H9 (cell line): ENCODE measurements around the gene NCOR1. TPM values are rescaled to one million over a fixed set of nuclear protein-coding genes. Genes with fewer than 3 reads are reported as not detected.

ENCODE experiments used
- DNase-seq: peaks from one replicate; pipeline ENCODE4 v3.0.0-alpha.2; 2017
- H2AFZ ChIP-seq: one replicate; pipeline ENCODE4 v1.6.1; 2013; ENCODE audit warnings: mild to moderate bottlenecking, low read length, control low read depth, moderate library complexity
- H2AK5ac ChIP-seq: 2 replicates; pipeline ENCODE4 v1.6.1; 2013; ENCODE audit warnings: low read length, control low read depth, mixed read lengths; ENCODE audit not compliant: insufficient read length
- H2BK120ac ChIP-seq: one replicate; pipeline ENCODE4 v1.6.1; 2013; ENCODE audit warnings: low read depth, mild to moderate bottlenecking, low read length, control low read depth, inconsistent platforms; ENCODE audit not compliant: poor library complexity, severe bottlenecking
- H2BK12ac ChIP-seq: 2 replicates; pipeline ENCODE4 v1.6.1; 2013; ENCODE audit warnings: low read length, control low read depth, mixed read lengths, low read depth; ENCODE audit not compliant: insufficient read length
- H2BK15ac ChIP-seq: 2 replicates; pipeline ENCODE4 v1.6.1; 2013; ENCODE audit warnings: low read depth, low read length, control low read depth
- H2BK20ac ChIP-seq: one replicate; pipeline ENCODE4 v1.6.1; 2013; ENCODE audit warnings: low read depth, mild to moderate bottlenecking, low read length, control low read depth, inconsistent platforms; ENCODE audit not compliant: poor library complexity, severe bottlenecking
- H2BK5ac ChIP-seq: 2 replicates; pipeline ENCODE4 v1.6.1; 2013; ENCODE audit warnings: low read length, control low read depth, mixed read lengths; ENCODE audit not compliant: insufficient read length
- H3K14ac ChIP-seq: 2 replicates; pipeline ENCODE4 v1.6.1; 2013; ENCODE audit warnings: low read length, control low read depth; ENCODE audit not compliant: insufficient read depth
- H3K18ac ChIP-seq: 2 replicates; pipeline ENCODE4 v1.6.1; 2013; ENCODE audit warnings: low read depth, mild to moderate bottlenecking, mixed read lengths, low read length, control low read depth; ENCODE audit not compliant: insufficient read length
- H3K23ac ChIP-seq: 2 replicates; pipeline ENCODE4 v1.6.1; 2013; ENCODE audit warnings: low read length, control low read depth, mixed read lengths, low read depth; ENCODE audit not compliant: insufficient read length
- H3K23me2 ChIP-seq: 2 replicates; pipeline ENCODE4 v1.6.1; 2013; ENCODE audit warnings: low read depth, mild to moderate bottlenecking, mixed read lengths, low read length, control low read depth; ENCODE audit not compliant: insufficient read length, poor library complexity, severe bottlenecking
- H3K27ac ChIP-seq: 2 replicates; pipeline ENCODE4 v1.5.1; 2013; ENCODE audit warnings: low read length, control low read depth, mixed read lengths, low read depth; ENCODE audit not compliant: insufficient read length
- H3K27me3 ChIP-seq: 2 replicates; pipeline ENCODE4 v1.6.1; 2013; ENCODE audit warnings: low read length, control low read depth, inconsistent platforms; ENCODE audit not compliant: insufficient read depth
- H3K4ac ChIP-seq: 2 replicates; pipeline ENCODE4 v1.6.1; 2013; ENCODE audit warnings: low read depth, mild to moderate bottlenecking, control low read depth, inconsistent platforms, low read length, moderate library complexity
- H3K4me1 ChIP-seq: 2 replicates; pipeline ENCODE4 v1.6.1; 2013; ENCODE audit warnings: low read length, control low read depth, inconsistent platforms; ENCODE audit not compliant: insufficient read depth
- H3K4me2 ChIP-seq: 2 replicates; pipeline ENCODE4 v1.6.1; 2013; ENCODE audit warnings: low read length, control low read depth, mixed read lengths; ENCODE audit not compliant: insufficient read length, insufficient read depth
- H3K56ac ChIP-seq: 2 replicates; pipeline ENCODE4 v1.6.1; 2013; ENCODE audit warnings: low read depth, mild to moderate bottlenecking, mixed read lengths, low read length, control low read depth; ENCODE audit not compliant: insufficient read length
- H3K79me1 ChIP-seq: 2 replicates; pipeline ENCODE4 v1.6.1; 2013; ENCODE audit warnings: low read depth, mild to moderate bottlenecking, moderate library complexity, low read length, control low read depth, inconsistent platforms; ENCODE audit not compliant: insufficient read depth, poor library complexity, severe bottlenecking
- H3K79me2 ChIP-seq: 2 replicates; pipeline ENCODE4 v1.6.1; 2013; ENCODE audit warnings: low read length, control low read depth, inconsistent platforms; ENCODE audit not compliant: insufficient read depth
- H3K9ac ChIP-seq: 2 replicates; pipeline ENCODE4 v1.6.1; 2013; ENCODE audit warnings: low read length, control low read depth, mixed read lengths; ENCODE audit not compliant: insufficient read length; ENCODE audit errors: extremely low read depth
- H3K9me3 ChIP-seq: one replicate; pipeline ENCODE4 v1.6.1; 2013; ENCODE audit warnings: low read depth, low read length, inconsistent platforms; ENCODE audit not compliant: control insufficient read depth
- H3T11ph ChIP-seq: one replicate; pipeline ENCODE4 v1.6.1; 2013; ENCODE audit warnings: mild to moderate bottlenecking, low read length, control low read depth, inconsistent platforms
- H4K20me1 ChIP-seq: one replicate; pipeline ENCODE4 v1.6.1; 2013; ENCODE audit not compliant: control insufficient read depth, insufficient read length, insufficient read depth
- H4K5ac ChIP-seq: 2 replicates; pipeline ENCODE4 v1.6.1; 2013; ENCODE audit warnings: low read depth, mild to moderate bottlenecking, mixed read lengths, low read length, control low read depth; ENCODE audit not compliant: insufficient read length
- H4K8ac ChIP-seq: replicated peaks from 2 replicates; pipeline ENCODE4 v1.6.1; 2013; ENCODE audit warnings: low read length, control low read depth, mixed read lengths, low read depth; ENCODE audit not compliant: insufficient read length
- H4K91ac ChIP-seq: 2 replicates; pipeline ENCODE4 v1.6.1; 2013; ENCODE audit warnings: low read depth, mild to moderate bottlenecking, moderate library complexity, mixed read lengths, low read length, control low read depth; ENCODE audit not compliant: insufficient read length
- H3K27ac Mint-ChIP-seq, 3 experiments: 2 replicates in 2 of 3; 3 replicates in 1 of 3; pipeline ENCODE4 v1.8.0; 2020 to 2021; ENCODE audit warnings: mixed read lengths in 3 of 3, mild to moderate bottlenecking in 1 of 3, moderate library complexity in 1 of 3
- H3K27me3 Mint-ChIP-seq: 2 replicates; pipeline ENCODE4 v1.8.0; 2021; ENCODE audit warnings: low read depth, mild to moderate bottlenecking, moderate library complexity, mixed read lengths
- H3K36me3 Mint-ChIP-seq, 3 experiments: 2 replicates in 2 of 3; 3 replicates in 1 of 3; pipeline ENCODE4 v1.8.0; 2020 to 2021; ENCODE audit warnings: low read depth in 3 of 3, mixed read lengths in 3 of 3; ENCODE audit not compliant: insufficient read depth in 1 of 3
- H3K4me1 Mint-ChIP-seq, 2 experiments: 2 replicates each; pipeline ENCODE4 v1.8.0; 2020; ENCODE audit warnings: mixed read lengths in 2 of 2
- H3K4me3 Mint-ChIP-seq, 2 experiments: 2 replicates in 1 of 2; 3 replicates in 1 of 2; pipeline ENCODE4 v1.8.0; 2020 to 2021; ENCODE audit warnings: mild to moderate bottlenecking in 2 of 2, mixed read lengths in 2 of 2, moderate library complexity in 1 of 2
- H3K9me3 Mint-ChIP-seq, 2 experiments: 2 replicates in 1 of 2; 3 replicates in 1 of 2; pipeline ENCODE4 v1.8.0; 2020; ENCODE audit warnings: mild to moderate bottlenecking in 2 of 2, mixed read lengths in 2 of 2, moderate library complexity in 1 of 2
- CTCF ChIP-seq: fragments of 200-600 bp; sonication (generic); conservative IDR thresholded peaks from 3 replicates; pipeline ENCODE4 v1.8.0; 2021; ENCODE audit warnings: antibody characterized with exemption, mild to moderate bottlenecking
- WGBS: extraction: QIAGEN DNeasy Blood & Tissue Kit; methylation state at CpG from one replicate; pipeline ENCODE4 v1.1.7; 2013; ENCODE audit warnings: missing lambda C conversion rate, low lambda C conversion rate, mixed read lengths; ENCODE audit not compliant: insufficient read length; ENCODE audit errors: extremely low coverage; 5-methylcytosine and 5-hydroxymethylcytosine counted together
- total RNA-seq: library from RNA; stranded (reverse); gene quantifications from 2 replicates; pipeline ENCODE4 v1.2.1, GENCODE V29; 2021

Gene NCOR1
- total RNA-seq, 1 experiment from 2014 or later = 119 TPM

- no peaks in the 10 kb centered on the region for H3K27me3 ChIP-seq
- no peak overlapping the region for H2BK12ac ChIP-seq
- no peak overlapping the region for H3K4me2 ChIP-seq
- H3K9me3 ChIP-seq = no peaks in the 10 kb centered on the region
- DNase-seq = no peak
- no peak overlapping the region for H2BK5ac ChIP-seq
- peaks cover 3% of the 10 kb centered on the region for H3K79me1 ChIP-seq
- no peak overlapping the region for H3K14ac ChIP-seq
- no peaks in the 10 kb centered on the region for H3K27me3 Mint-ChIP-seq
- H2AK5ac ChIP-seq = no peak overlapping the region
- H3K9me3 Mint-ChIP-seq = no peaks in the 10 kb centered on the region; a peak in 1 of 5 replicates
- H2AFZ ChIP-seq = no peak overlapping the region
- H3K27ac Mint-ChIP-seq = no peak overlapping the region
- no peaks in the 10 kb centered on the region for H3K4me1 ChIP-seq
- no peak overlapping the region for H2BK20ac ChIP-seq
- H2BK120ac ChIP-seq = no peak overlapping the region
- H3K23me2 ChIP-seq = no peaks in the 10 kb centered on the region
- no peak overlapping the region for H4K8ac ChIP-seq
- H3K9ac ChIP-seq = no peak overlapping the region
- H4K5ac ChIP-seq = no peak overlapping the region
- no peak overlapping the region for H3K18ac ChIP-seq
- H4K20me1 ChIP-seq = no peaks in the 10 kb centered on the region
- peaks cover 23 to 56% (median 53%) of the 10 kb centered on the region in 3 experiments; a peak in 6 of 7 replicates for H3K36me3 Mint-ChIP-seq
- H3K27ac ChIP-seq = no peak overlapping the region
- no peak overlapping the region for H2BK15ac ChIP-seq
- no peak overlapping the region for H3K23ac ChIP-seq
- no peak overlapping the region for H3T11ph ChIP-seq
- H3K79me2 ChIP-seq = no peaks in the 10 kb centered on the region
- H3K4ac ChIP-seq = no peak overlapping the region
- no CpG with 5 or more reads among the region's 2 CpGs for WGBS
- H3K4me3 Mint-ChIP-seq = no peak overlapping the region
- H3K4me1 Mint-ChIP-seq = no peaks in the 10 kb centered on the region
- H3K56ac ChIP-seq = no peak overlapping the region
- TF ChIP-seq CTCF = no peak
- H4K91ac ChIP-seq = no peak overlapping the region
These were observed 74.5 kb downstream of the NCOR1 start for GRCh38 chr17:16140854-16141253.
